HG02759 (cell line): ENCODE data around the gene ZFP82.

Experiments used
- ATAC-seq: cut with Tn5 transposase; IDR thresholded peaks from one replicate; pipeline ENCODE4 v1.9.1; 2021; ENCODE audit warnings: mild to moderate bottlenecking, moderate library complexity; ENCODE audit not compliant: unreplicated experiment

ZFP82 gene

DNA sequence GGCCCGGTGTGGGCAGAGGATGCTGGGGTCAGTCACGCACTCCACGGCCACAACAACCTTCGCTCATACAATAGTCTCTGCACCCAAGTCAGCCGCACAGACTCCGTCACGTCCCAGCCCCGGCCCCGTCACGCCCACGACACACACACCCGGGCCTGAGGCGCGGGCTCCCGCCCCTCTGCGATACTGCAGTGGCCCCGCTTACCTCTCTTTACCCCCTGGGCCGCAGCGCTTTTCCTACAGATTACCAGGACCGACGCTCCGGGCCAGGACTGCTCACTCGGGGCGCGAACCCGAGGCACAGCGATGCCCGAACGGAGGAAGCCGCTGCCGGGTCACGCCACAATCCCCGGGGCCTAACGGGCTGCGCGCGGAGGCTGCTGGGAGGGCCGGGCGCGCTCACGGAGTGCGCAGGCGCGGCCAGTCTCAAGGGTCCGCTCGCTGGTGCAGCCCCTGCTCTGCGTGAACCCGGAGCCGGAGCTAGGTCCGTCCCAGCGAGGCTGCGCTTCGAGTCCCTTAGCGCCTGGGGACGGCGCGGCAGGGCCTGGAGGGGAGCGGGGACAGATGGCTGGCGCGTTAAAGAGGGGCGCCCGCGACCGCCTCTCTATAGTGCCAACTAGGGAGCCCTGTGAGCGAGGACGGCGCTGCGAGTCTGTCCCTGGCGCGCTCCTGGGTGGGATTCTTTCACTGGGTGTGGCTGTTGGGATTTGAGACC, at the start of gene ZFP82:
TSS of gene ZFP82 (minus strand) at position 358 of the 715 bp plus-strand sequence. CDS start 8,855 bp downstream, outside the sequence.
- ATAC-seq, result peak; percentile 97

GRCh38 chr19:36460046-36460445, 41.6 kb upstream of the ZFP82 start:
- no peak for ATAC-seq

- ATAC-seq, result no peak
Observed at GRCh38 chr19:36456831-36457230, 38.4 kb upstream of the ZFP82 start.

GRCh38 chr19:36449059-36449670, 30.7 kb upstream of the ZFP82 start:
- ATAC-seq, result no peak

DNA sequence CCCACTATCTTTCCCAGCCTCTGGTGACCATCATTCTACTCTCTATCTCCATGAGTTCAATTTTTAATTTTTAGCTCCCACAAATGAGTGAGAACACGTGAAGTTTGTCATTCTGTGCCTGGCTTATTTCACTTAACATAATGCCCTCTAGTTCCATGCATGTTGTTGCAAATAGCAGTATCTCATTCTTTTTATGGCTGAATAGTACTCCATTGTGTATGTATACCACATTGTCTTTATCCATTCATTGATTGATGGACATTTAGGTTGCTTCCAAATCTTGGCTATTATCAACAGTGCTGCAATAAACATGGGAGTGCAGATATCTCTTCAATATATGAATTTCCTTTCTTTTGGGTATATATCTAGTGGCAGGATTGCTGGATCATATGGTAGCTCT, 22.9 kb upstream of the ZFP82 start:
- ATAC-seq, result no peak

DNA sequence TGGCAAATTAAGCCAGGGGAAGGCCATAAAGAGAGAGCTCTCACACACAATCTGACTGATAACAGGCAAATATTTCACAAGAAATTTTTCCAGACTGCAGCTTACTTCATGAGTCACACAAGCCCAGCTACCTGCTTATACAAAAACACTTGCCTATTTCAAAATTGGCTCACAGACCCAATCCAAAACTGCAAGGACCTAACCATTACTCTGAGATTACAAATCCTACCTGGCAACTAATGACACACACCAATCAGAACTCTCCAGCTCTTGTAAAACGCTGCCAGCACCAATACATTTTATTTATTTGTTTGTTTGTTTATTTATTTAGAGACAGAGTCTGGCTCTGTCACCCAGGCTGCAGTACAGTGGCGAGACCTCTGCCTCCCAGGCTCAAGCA, 18.1 kb upstream of the ZFP82 start:
- no peak for ATAC-seq

- no peak for ATAC-seq
Observed at GRCh38 chr19:36423925-36424324, 5.5 kb upstream of the ZFP82 start.

DNA sequence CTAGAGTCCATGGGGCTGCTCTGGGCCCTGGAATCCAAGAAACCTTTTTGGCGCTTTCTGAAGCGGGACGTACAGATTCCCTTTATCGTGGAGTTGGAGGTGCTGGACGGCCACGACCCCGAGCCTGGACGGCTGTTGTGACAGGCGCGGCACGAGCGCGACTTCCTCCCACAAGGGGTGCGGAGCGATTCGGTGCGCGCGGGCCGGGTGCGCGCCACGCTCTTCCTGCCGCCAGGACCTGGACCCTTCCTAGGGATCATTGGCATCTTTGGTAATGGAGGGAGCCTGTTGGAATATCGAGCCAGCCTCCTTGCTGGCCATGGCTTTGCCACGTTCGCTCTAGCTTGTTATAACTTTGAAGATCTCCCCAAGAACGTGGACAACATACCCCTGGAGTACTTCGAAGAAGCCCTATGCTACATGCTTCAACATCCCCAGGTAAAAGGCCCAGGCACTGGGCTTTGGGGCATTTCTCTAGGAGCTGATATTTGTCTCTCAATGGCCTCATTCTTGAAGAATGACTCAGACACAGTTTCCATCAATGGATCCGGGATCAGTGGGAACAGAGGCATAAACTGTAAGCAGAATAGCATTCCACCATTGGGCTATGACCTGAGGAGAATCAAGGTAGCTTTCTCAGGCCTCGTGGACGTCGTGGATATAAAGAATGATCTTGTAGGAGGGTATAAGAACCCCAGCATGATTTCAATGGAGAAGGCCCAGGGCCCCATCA, 3.5 kb upstream of the ZFP82 start:
- no peak for ATAC-seq

GRCh38 chr19:36420961-36421748, 2.7 kb upstream of the ZFP82 start:
- ATAC-seq, result no peak

- no peak for ATAC-seq
Observed at GRCh38 chr19:36417752-36418286, 625 bp downstream of the ZFP82 start.

DNA sequence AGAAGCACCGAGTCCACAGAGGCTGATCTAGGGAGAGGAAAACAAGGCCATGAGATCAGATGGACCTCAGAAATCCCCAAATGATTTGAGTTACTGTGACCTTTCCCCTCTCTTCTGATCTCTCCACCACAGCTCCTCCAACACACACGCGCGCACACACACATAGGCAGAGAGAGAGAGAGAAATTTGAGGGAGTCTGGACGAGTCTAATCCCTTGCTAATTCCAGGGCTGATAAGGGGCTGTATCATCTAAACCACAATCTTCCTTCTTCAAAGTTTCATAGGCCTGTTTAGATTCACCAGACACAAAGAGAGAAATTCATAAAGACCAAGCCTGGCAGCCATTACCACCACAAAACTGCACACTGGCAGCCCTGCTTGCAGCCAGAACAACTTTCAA, 8.6 kb downstream of the ZFP82 start:
- ATAC-seq, result no peak

DNA sequence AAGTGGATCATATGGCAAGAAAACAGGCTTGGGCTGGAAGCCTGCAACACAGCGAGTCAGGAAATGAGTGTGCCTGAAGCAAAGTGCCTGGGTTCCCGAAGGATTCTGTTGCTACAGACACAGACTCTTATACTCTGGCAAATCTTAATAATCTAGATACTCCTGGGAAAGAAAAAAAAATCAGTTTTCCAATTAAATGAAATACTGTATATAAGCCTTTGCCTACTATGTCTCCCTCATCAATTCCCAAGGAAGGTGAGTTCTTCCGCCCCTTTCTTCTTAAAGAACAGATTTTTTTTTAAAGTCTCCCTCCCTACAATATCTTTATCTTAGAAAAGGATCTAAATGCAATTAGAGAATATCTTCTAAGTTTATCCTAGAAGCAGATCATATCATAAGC, 10.3 kb downstream of the ZFP82 start:
- no peak for ATAC-seq

GRCh38 chr19:36404498-36404897, 13.9 kb downstream of the ZFP82 start:
- ATAC-seq, result no peak

DNA sequence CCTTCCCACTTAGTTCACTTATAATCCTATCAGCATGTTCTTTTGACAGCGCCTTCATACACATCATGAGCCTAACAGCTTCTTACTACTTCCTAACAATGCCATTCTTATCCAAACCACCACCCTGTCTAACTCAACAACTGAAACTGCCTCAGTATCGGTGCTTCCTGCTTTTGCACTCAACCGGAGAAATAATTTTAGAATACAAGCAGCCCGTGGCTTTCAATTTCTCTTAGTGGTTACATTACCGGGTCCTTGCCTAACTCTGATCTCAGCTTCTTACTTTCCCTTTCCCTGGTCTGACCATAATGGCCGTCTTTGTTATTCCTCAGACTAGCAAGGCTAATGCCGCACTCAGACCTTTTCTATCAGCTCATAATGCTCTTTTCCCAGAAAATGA, 17.0 kb downstream of the ZFP82 start:
- no peak for ATAC-seq

DNA sequence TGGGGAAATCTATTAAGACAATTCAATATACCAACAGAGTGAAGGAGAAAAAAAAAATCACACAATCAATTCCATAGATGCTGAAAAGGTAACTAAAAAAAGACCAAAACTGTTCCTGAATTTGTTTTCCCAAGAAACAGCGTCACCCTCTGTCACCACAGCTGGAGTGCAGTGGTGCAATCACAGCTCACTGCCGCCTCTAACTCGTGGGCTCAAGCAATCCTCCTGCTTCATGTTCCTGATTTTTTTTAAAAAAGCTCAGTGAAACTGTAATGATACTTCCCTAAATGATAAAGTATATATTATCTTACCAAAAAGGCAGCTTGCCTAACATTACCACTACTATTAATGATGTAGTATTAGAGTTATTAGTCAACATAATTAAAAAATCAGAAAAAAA, 19.9 kb downstream of the ZFP82 start:
- ATAC-seq, result no peak

DNA sequence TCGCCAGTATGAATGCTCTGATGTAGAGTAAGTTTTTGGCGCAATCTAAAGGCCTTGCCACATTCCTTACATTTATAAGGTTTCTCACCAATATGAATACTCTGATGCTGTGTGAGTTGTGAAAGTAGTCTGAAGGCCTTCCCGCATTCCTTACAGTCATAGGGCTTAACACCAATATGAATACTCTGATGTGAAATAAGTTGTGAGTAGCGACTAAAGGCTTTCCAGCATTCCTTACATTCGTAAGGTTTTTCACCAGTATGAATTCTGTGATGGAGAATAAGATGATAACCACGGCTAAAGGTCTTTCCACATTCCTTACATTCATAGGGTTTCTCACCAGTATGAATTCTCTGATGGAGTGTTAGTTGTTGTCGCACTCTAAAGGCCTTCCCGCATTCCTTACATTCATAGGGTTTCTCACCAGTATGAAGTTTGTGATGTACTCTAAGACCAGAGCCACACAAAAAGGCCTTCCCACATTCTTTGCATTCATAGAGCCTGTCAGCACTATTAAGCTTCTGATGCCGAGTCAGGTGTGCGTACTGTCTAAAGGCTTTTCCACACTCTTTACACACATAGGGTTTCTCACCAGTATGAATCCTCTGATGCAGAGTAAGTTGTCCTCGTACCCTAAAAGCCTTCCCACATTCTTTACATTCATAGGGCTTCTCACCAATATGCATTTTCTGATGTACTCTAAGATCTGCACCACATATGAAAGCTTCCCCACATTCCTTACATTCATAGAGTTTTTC, 25.3 kb downstream of the ZFP82 start:
- ATAC-seq, result no peak

- ATAC-seq, result no peak
Observed at GRCh38 chr19:36379510-36379819, 39.0 kb downstream of the ZFP82 start.

- ATAC-seq, result peak; percentile 97
Observed at GRCh38 chr19:36378625-36379509, 39.6 kb downstream of the ZFP82 start, which contains the start of gene ZFP14. ZFP14 (minus strand) TSS chr19:36379201; CDS start chr19:36367892, 11,309 bp downstream.

DNA sequence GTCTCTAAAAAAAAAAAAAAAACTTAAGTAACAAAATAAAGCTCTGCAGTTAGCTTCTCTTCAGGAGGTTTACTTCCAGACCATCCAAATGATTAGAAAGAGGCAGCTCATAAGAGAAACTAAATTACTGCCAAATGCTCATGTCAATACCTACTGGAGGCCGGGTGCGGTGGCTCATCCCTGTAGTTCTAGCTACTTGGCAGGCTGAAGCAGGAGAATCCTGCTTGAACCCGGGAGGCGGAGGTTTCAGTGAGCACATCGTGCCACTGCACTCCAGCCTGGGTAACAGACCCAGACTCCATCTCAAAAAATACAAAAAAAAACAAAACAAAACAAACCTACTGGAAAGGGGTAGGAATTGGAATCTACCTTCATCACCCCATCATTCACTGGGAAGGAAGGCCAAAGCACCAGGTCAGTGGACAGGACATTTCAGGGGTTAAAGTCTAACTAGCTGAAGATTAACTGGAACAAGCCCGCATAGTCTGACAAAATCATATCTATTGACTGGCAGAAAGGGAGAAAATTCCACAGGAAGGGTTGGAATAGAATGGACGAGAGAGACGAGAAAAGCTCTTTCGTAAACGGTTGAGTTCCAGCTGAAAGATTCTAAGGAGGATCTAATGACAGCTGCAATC, 40.8 kb downstream of the ZFP82 start:
- ATAC-seq, result no peak
